ENCODE measurements around the gene NAT16. TPM values are rescaled to one million over a fixed set of nuclear protein-coding genes. Genes with fewer than 3 reads are reported as not detected.
A peak's percentile ranks its signal among the peaks of the same experiment; 100 is the strongest.

Gene NAT16
- total and polyA plus RNA-seq, 2 of the 8 experiments (the other 6 are each of a cell fraction or from before 2014, with no cell fraction given) = 0.26 to 0.84 TPM

DNA sequence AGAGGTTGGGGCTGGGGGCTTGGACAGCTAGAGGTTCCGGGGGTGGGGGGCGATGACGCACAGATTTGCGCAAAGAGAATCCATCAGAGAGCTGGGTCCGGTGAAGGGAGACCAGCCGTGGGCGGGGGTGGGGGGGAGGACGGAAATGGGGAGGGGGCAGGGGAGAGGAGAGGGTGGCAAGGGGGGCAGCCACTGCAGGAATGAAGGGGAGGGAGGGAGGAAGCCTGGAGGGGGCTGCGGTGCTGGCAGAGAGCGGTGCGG is 13.5 kb downstream of the NAT16 start:
- no peak overlapping the region for H2BK20ac ChIP-seq (ENCODE audit: low read length)
- peak overlapping the region; percentile 44 to 90 for H3K4me2 ChIP-seq (ENCODE audit: insufficient read depth in 1 of 2, low read depth in 2 of 2, low read length in 2 of 2)
- DNase-seq (ENCODE audit: low read depth in 1 of 2, low spot score in 2 of 2) (no peak), FAIRE-seq (no peak)
- peak overlapping the region; percentile 83; the same call in 1 of the 2 replicates for H2BK5ac ChIP-seq (ENCODE audit: low read depth, low read length)
- no peak overlapping the region for H4K5ac ChIP-seq (ENCODE audit: insufficient read length, low read depth, low read length)
- no peaks in the 10 kb centered on the region for H3K9me3 ChIP-seq (ENCODE audit: insufficient read depth in 2 of 2, low read depth in 1 of 2, low read length in 1 of 2)
- peak overlapping the region; percentile 28 to 63 (median 42); a peak in 6 of 8 replicates for H3K4me3 ChIP-seq (ENCODE audit: extremely low read depth in 1 of 4, insufficient read depth in 2 of 4, low read depth in 3 of 4, low read length in 4 of 4)
- no peaks in the 10 kb centered on the region for H3K79me2 ChIP-seq (ENCODE audit: control insufficient read depth in 1 of 2, insufficient read depth in 2 of 2, low read length in 2 of 2)
- H3K23me2 ChIP-seq (ENCODE audit: low read depth, low read length) = peaks cover 38% of the 10 kb centered on the region
- H3K27ac ChIP-seq (ENCODE audit: low read depth, low read length) = no peak overlapping the region
- H4K8ac ChIP-seq (ENCODE audit: extremely low read depth, insufficient read depth, low read length) = no peak overlapping the region
- no peak overlapping the region for H3K23ac ChIP-seq (ENCODE audit: insufficient read length)
- no peaks in the 10 kb centered on the region for H3K36me3 ChIP-seq (ENCODE audit: control insufficient read depth in 2 of 4, insufficient read depth in 4 of 4, low read length in 3 of 4)
- CTCF ChIA-PET (ENCODE audit: partially characterized antibody) = interaction anchor here (1.2 to 5.7 kb wide), 3 partner anchors 13 to 25 kb away, joined by 3 to 46 read pairs (median 8); no protein-coding TSS in a partner anchor
- H2BK12ac ChIP-seq (ENCODE audit: low read depth, low read length) = peak overlapping the region; percentile 75; the same call in 1 of the 2 replicates
- H4K91ac ChIP-seq (replicated peaks; ENCODE audit: insufficient read length, low read length) = no peak overlapping the region
- 0 out of 2 replicates have a peak overlapping the region, but pooled peaks have one; percentile 81 for H2BK15ac ChIP-seq (ENCODE audit: low read length)
- no peak overlapping the region for H3K56ac ChIP-seq (replicated peaks; ENCODE audit: insufficient read length, low read depth, low read length)
- H3K18ac ChIP-seq (ENCODE audit: extremely low read depth, low read length) = no peak overlapping the region
- H2AK5ac ChIP-seq (ENCODE audit: low read depth, low read length) = 0 out of 2 replicates have a peak overlapping the region, but pooled peaks have one; percentile 31
- H4K20me1 ChIP-seq (replicated peaks in 1 of 2; ENCODE audit: control insufficient read depth in 1 of 2, insufficient read depth in 2 of 2, low read length in 2 of 2) = peaks cover 7 to 10% of the 10 kb centered on the region in 2 experiments
- H3K9ac ChIP-seq (replicated peaks in 1 of 4; ENCODE audit: extremely low read depth in 1 of 4, low read depth in 3 of 4, low read length in 3 of 4) = no peak overlapping the region
- POLR2A ChIA-PET (ENCODE audit: partially characterized antibody) = interaction anchor here (0.5 to 2.6 kb wide), 4 partner anchors 8 to 57 kb away, joined by 3 to 20 read pairs (median 3); no protein-coding TSS in a partner anchor
- WGBS, 2 experiments (ENCODE audit: extremely low coverage in 1 of 2, insufficient coverage in 1 of 2, insufficient read length in 1 of 2, insufficient replicate concordance in 2 of 2, low coverage in 1 of 2, low lambda C conversion rate in 2 of 2, missing lambda C conversion rate in 1 of 2) = no CpG with 5 or more reads among the region's 11 CpGs
- H3K4ac ChIP-seq (replicated peaks; ENCODE audit: insufficient read length, low read depth, low read length) = no peak overlapping the region
- no peak overlapping the region for H3K14ac ChIP-seq (ENCODE audit: insufficient read length)
- H3K4me1 ChIP-seq (replicated peaks in 1 of 4; ENCODE audit: control insufficient read depth in 3 of 4, insufficient read depth in 4 of 4, low read length in 3 of 4) = peaks cover 12 to 70% (median 44%) of the 10 kb centered on the region in 4 experiments
- H3K27me3 ChIP-seq (replicated peaks in 1 of 4; ENCODE audit: control insufficient read depth in 3 of 4, extremely low read depth in 1 of 4, insufficient read depth in 3 of 4, low read length in 3 of 4) = peaks cover 30 to 79% (median 61%) of the 10 kb centered on the region in 4 experiments
- H3K79me1 ChIP-seq (ENCODE audit: low read depth, low read length) = no peaks in the 10 kb centered on the region
- no peak overlapping the region for H2BK120ac ChIP-seq (replicated peaks; ENCODE audit: low read depth, low read length)
- H2AFZ ChIP-seq (ENCODE audit: low read length) = no peak overlapping the region
- TF ChIP-seq SUZ12 (IDR thresholded peaks at IDR 0.05; ENCODE audit: low read length) (no peak), NANOG (IDR thresholded peaks at IDR 0.05; ENCODE audit: insufficient read depth, low read depth, low read length, poor library complexity, severe bottlenecking) (no peak), GABPA (IDR thresholded peaks at IDR 0.05; ENCODE audit: borderline replicate concordance, insufficient read depth, low read length) (no peak), CHD1 (IDR thresholded peaks at IDR 0.05; ENCODE audit: low read depth, low read length) (no peak), BRCA1 (IDR thresholded peaks at IDR 0.05; ENCODE audit: low read depth, low read length) (no peak), POU5F1 (IDR thresholded peaks at IDR 0.05; ENCODE audit: low read depth, low read length) (no peak), SP4 (IDR thresholded peaks at IDR 0.05; ENCODE audit: low read length) (no peak), GTF2F1 (IDR thresholded peaks at IDR 0.05; ENCODE audit: borderline replicate concordance, low read depth, low read length) (no peak), JUN (IDR thresholded peaks at IDR 0.05; ENCODE audit: low read depth, low read length) (no peak), HDAC6 (IDR thresholded peaks at IDR 0.05; ENCODE audit: low read depth, low read length) (no peak), POLR2A (IDR thresholded peaks at IDR 0.05; ENCODE audit: control extremely low read depth in 1 of 2, low read depth in 2 of 2, low read length in 2 of 2) (no peak), YY1 (IDR thresholded peaks at IDR 0.05; ENCODE audit: low read depth, low read length) (no peak), SP2 (IDR thresholded peaks at IDR 0.05; ENCODE audit: low read length) (no peak)
- TF ChIP-seq, protein P1, sequence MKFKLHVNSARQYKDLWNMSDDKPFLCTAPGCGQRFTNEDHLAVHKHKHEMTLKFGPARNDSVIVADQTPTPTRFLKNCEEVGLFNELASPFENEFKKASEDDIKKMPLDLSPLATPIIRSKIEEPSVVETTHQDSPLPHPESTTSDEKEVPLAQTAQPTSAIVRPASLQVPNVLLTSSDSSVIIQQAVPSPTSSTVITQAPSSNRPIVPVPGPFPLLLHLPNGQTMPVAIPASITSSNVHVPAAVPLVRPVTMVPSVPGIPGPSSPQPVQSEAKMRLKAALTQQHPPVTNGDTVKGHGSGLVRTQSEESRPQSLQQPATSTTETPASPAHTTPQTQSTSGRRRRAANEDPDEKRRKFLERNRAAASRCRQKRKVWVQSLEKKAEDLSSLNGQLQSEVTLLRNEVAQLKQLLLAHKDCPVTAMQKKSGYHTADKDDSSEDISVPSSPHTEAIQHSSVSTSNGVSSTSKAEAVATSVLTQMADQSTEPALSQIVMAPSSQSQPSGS (IDR thresholded peaks at IDR 0.05; ENCODE audit: low read length) = no peak

Data from H1 (cell line).